ENCODE data around the gene FAM20A. TPM values are rescaled to one million over a fixed set of nuclear protein-coding genes. Genes with fewer than 3 reads are reported as not detected.

The FAM20A gene
- total and polyA plus RNA-seq, 2 donors (not counting 1 experiment from before 2014, with no cell fraction given): not detected

DNA sequence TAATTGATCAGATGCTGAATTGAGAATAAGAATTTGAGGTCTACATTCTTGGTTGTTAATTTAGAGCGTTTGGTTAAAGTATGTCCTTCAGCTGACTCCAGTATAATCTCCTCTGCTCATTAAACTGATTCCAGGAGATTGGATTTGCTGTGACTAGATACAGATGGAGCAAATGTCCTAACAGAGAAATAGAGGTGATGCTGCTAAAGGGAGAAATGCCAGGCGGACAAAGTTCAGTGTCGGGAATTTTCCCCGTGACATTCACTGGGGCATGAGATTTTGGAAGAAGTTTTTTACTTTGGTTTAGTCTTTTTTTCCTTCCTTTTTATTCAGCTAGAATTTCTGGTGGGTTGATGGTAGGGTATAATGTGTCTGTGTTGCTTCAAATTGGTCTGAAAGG lies 69.9 kb downstream of the FAM20A start:
- peaks cover 33 to 83% of the 10 kb centered on the region in 2 experiments for H3K36me3 ChIP-seq (replicated peaks in 1 of 2; ENCODE audit: control extremely low read depth in 1 of 2, control insufficient read depth in 1 of 2, extremely low read depth in 1 of 2, insufficient read depth in 2 of 2, low read length in 1 of 2)
- no peak overlapping the region for H3K4me3 ChIP-seq (ENCODE audit: control extremely low read depth in 1 of 5, extremely low read depth in 1 of 5, insufficient read depth in 1 of 5, low read depth in 2 of 5, low read length in 4 of 5)
- H3K79me2 ChIP-seq (ENCODE audit: control insufficient read depth, insufficient read depth, low read length): no peaks in the 10 kb centered on the region
- Mint-ChIP-seq H3K27ac (no peak overlapping the region), H3K4me3 (no peak overlapping the region), H3K9me3 (ENCODE audit: insufficient read depth) (no peaks in the 10 kb centered on the region), H3K27me3 (no peaks in the 10 kb centered on the region), H3K4me1 (no peaks in the 10 kb centered on the region)
- TF ChIP-seq EZH2 (IDR thresholded peaks at IDR 0.05; ENCODE audit: borderline replicate concordance, insufficient read depth, low read depth, low read length, poor library complexity, severe bottlenecking): no peak
- TF ChIP-seq, protein P1, sequence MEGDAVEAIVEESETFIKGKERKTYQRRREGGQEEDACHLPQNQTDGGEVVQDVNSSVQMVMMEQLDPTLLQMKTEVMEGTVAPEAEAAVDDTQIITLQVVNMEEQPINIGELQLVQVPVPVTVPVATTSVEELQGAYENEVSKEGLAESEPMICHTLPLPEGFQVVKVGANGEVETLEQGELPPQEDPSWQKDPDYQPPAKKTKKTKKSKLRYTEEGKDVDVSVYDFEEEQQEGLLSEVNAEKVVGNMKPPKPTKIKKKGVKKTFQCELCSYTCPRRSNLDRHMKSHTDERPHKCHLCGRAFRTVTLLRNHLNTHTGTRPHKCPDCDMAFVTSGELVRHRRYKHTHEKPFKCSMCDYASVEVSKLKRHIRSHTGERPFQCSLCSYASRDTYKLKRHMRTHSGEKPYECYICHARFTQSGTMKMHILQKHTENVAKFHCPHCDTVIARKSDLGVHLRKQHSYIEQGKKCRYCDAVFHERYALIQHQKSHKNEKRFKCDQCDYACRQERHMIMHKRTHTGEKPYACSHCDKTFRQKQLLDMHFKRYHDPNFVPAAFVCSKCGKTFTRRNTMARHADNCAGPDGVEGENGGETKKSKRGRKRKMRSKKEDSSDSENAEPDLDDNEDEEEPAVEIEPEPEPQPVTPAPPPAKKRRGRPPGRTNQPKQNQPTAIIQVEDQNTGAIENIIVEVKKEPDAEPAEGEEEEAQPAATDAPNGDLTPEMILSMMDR (IDR thresholded peaks at IDR 0.05): no peak
- H3K9ac ChIP-seq (ENCODE audit: low read length): no peak overlapping the region
- H3K4me1 ChIP-seq (ENCODE audit: control insufficient read depth in 2 of 2, insufficient read depth in 2 of 2, low read length in 2 of 2): no peaks in the 10 kb centered on the region
- H3K4me2 ChIP-seq (replicated peaks; ENCODE audit: low read depth, low read length, poor library complexity, severe bottlenecking): no peak overlapping the region
- WGBS (ENCODE audit: insufficient coverage): 100% methylated on average over 3 of the region's 4 CpGs
- H2AFZ ChIP-seq (ENCODE audit: insufficient read depth, low read depth, low read length, poor library complexity, severe bottlenecking): no peak overlapping the region
- no peak for DNase-seq
- intact Hi-C loops (cut with micrococcal nuclease): loop anchor here (5.0 kb wide), 1 partner anchor 716 kb away; no protein-coding TSS in a partner anchor
- H3K27ac ChIP-seq (ENCODE audit: low read length in 2 of 2): no peak overlapping the region
- ChIA-PET CTCF (interaction anchor here (0.6 kb wide), 1 partner anchor 1173 kb away, joined by 3 read pairs; no protein-coding TSS in a partner anchor), POLR2A (no interaction called here)
- ATAC-seq (ENCODE audit: low read depth): no peak
- no peaks in the 10 kb centered on the region for H3K27me3 ChIP-seq (replicated peaks in 1 of 4; ENCODE audit: control extremely low read depth in 1 of 4, control insufficient read depth in 3 of 4, insufficient read depth in 4 of 4, low read length in 3 of 4)
- no peaks in the 10 kb centered on the region for H3K9me3 ChIP-seq (ENCODE audit: control extremely low read depth in 1 of 3, control insufficient read depth in 2 of 3, insufficient read depth in 1 of 3, low read length in 2 of 3)
- peaks cover 10% of the 10 kb centered on the region for H4K20me1 ChIP-seq (ENCODE audit: control insufficient read depth, insufficient read depth, low read length, poor library complexity, severe bottlenecking)

DNA sequence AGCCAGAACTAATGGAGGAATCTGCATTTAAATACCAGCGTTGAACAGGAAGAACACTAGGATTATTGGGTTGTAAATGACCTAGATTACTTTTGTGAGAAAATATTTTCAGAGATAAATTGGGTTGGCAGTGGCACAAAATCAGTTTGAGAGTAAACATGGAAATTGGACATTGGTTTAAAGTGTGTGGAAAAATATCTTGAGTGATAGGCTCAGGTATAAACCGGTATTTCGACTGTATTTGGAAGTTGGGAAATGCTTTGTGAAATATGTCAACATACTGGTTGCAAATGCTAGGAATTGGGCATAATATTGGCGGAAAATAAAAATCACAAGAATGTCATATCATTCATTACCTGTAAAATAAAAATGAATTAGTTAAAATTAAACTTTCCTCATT lies 73.9 kb downstream of the FAM20A start:
- H3K9me3 Mint-ChIP-seq (ENCODE audit: insufficient read depth): no peaks in the 10 kb centered on the region
- WGBS (ENCODE audit: insufficient coverage): 100% methylated on average over 1 of the region's 4 CpGs
- H3K27me3 Mint-ChIP-seq: no peaks in the 10 kb centered on the region
- DNase-seq: no peak
- ChIA-PET POLR2A (no interaction called here), CTCF (no interaction called here)
- peaks cover 3% of the 10 kb centered on the region for H3K79me2 ChIP-seq (ENCODE audit: control insufficient read depth, insufficient read depth, low read length)
- no peaks in the 10 kb centered on the region for H3K4me1 Mint-ChIP-seq
- no peak overlapping the region for H3K9ac ChIP-seq (ENCODE audit: low read length)
- H3K4me3 ChIP-seq (ENCODE audit: control extremely low read depth in 1 of 5, extremely low read depth in 1 of 5, insufficient read depth in 1 of 5, low read depth in 2 of 5, low read length in 4 of 5): no peak overlapping the region
- no peaks in the 10 kb centered on the region for H3K27me3 ChIP-seq (replicated peaks in 1 of 4; ENCODE audit: control extremely low read depth in 1 of 4, control insufficient read depth in 3 of 4, insufficient read depth in 4 of 4, low read length in 3 of 4)
- H3K27ac Mint-ChIP-seq: no peak overlapping the region
- H3K36me3 ChIP-seq (replicated peaks in 1 of 2; ENCODE audit: control extremely low read depth in 1 of 2, control insufficient read depth in 1 of 2, extremely low read depth in 1 of 2, insufficient read depth in 2 of 2, low read length in 1 of 2): peaks cover 42 to 98% of the 10 kb centered on the region in 2 experiments
- no peak overlapping the region for H3K4me3 Mint-ChIP-seq
- no peak overlapping the region for H3K4me2 ChIP-seq (replicated peaks; ENCODE audit: low read depth, low read length, poor library complexity, severe bottlenecking)
- H3K27ac ChIP-seq (ENCODE audit: low read length in 2 of 2): no peak overlapping the region
- ATAC-seq (ENCODE audit: low read depth): no peak
- TF ChIP-seq EZH2 (IDR thresholded peaks at IDR 0.05; ENCODE audit: borderline replicate concordance, insufficient read depth, low read depth, low read length, poor library complexity, severe bottlenecking): no peak
- TF ChIP-seq, protein P1 (IDR thresholded peaks at IDR 0.05): no peak
- no peak overlapping the region for H2AFZ ChIP-seq (ENCODE audit: insufficient read depth, low read depth, low read length, poor library complexity, severe bottlenecking)
- peaks cover 19% of the 10 kb centered on the region for H4K20me1 ChIP-seq (ENCODE audit: control insufficient read depth, insufficient read depth, low read length, poor library complexity, severe bottlenecking)
- no peaks in the 10 kb centered on the region for H3K4me1 ChIP-seq (ENCODE audit: control insufficient read depth in 2 of 2, insufficient read depth in 2 of 2, low read length in 2 of 2)
- intact Hi-C loops (cut with micrococcal nuclease): no loop called here
- no peaks in the 10 kb centered on the region for H3K9me3 ChIP-seq (ENCODE audit: control extremely low read depth in 1 of 3, control insufficient read depth in 2 of 3, insufficient read depth in 1 of 3, low read length in 2 of 3)

Measured in B cell (primary cell).